D721Med (cell line): ENCODE data around the gene XRCC3.

Source experiments
- DNase-seq: peaks from one replicate; pipeline ENCODE4 v3.0.0; 2011; ENCODE audit warnings: low spot score; ENCODE audit not compliant: insufficient read length
- FAIRE-seq: peaks from 2 replicates; lab custom pipeline; 2011; peaks lifted over from hg19 to GRCh38; lab: Jason Lieb, UNC
- TF ChIP-seq, protein P1 (sequence below): IDR thresholded peaks from 2 replicates; pipeline ENCODE4 v1.5.1; 2012; ENCODE audit warnings: mild to moderate bottlenecking, control low read depth; ENCODE audit not compliant: insufficient read depth; ENCODE audit errors: missing control alignments

XRCC3 gene

DNA sequence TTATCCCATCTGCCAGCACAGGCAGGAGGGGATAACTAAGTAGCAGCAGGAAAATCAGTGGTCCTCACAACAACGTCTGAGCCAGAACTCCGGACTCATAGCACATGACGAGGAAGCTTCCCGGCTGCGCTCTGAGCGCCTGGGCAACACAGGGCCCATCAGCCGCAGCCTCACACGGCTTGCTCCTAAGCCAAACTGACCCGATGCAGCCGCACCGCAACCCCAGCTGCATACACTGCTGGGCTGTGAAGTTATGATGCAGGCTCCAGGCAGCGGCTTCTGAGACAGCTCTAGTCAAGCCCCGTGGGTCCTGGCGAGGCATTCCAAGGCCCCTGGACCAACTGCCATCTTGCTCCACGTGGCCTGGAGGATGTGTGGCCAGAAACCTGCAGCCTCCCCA is 28.4 kb upstream of the XRCC3 start:
- FAIRE-seq (no peak), DNase-seq (no peak)
- TF ChIP-seq, protein P1, sequence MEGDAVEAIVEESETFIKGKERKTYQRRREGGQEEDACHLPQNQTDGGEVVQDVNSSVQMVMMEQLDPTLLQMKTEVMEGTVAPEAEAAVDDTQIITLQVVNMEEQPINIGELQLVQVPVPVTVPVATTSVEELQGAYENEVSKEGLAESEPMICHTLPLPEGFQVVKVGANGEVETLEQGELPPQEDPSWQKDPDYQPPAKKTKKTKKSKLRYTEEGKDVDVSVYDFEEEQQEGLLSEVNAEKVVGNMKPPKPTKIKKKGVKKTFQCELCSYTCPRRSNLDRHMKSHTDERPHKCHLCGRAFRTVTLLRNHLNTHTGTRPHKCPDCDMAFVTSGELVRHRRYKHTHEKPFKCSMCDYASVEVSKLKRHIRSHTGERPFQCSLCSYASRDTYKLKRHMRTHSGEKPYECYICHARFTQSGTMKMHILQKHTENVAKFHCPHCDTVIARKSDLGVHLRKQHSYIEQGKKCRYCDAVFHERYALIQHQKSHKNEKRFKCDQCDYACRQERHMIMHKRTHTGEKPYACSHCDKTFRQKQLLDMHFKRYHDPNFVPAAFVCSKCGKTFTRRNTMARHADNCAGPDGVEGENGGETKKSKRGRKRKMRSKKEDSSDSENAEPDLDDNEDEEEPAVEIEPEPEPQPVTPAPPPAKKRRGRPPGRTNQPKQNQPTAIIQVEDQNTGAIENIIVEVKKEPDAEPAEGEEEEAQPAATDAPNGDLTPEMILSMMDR, result no peak

DNA sequence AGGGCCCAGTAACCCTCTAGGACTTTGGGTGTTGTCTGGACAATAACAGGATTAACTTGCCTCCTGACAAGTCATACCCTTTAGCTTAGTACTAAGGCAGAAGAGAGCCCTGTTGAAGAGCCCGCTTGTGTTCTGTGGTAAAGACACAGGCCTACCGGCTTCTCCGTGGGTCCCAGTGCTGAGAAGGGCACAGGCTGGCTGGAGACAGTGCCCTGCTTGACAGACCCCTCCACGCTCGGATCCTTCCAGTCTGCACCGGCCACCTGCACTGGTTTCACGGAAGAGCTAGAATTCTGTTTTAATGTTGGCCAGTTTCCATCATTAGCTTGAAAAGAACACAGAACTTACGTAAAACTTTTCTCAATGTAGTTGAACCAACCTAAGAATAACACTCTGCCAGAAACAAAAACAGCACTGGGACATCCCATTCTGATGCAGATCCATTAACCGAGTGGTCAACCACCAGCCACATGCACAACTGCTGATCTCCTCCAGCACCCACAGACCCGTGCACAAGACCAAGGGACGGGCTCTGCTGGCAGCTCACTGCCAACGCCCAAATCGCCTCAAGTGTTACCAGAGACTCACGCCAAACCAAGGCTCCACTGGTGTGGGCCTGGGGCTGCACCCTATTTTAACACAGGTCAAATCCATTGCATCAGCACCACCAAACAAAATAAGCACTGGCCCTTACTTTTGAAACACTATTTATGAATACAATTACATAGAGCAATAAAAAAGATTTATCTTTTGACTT is 27.4 kb upstream of the XRCC3 start:
- TF ChIP-seq, protein P1, result no peak
- DNase-seq (no peak), FAIRE-seq (no peak)

DNA sequence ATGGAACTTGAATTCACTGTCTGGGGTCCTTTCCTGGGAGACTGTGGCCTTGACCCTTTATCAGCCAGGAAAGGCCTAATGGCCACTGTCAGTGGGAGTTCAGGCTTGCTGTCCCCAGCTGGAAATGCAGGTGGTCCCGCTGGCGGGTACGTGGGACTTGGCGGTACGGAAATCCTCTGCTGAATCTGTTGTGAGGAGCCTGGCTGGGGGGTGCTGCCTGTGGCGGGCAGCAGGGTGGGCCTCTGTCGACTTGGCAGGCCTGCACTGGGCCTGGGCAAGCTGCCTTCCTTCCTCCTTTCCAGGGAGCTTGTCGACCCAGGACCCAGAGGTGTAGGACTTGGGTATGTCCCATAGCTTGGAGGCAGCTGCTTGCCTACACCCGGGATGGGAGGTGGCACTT is 26.6 kb upstream of the XRCC3 start:
- DNase-seq (no peak), FAIRE-seq (no peak)
- TF ChIP-seq, protein P1, result no peak

DNA sequence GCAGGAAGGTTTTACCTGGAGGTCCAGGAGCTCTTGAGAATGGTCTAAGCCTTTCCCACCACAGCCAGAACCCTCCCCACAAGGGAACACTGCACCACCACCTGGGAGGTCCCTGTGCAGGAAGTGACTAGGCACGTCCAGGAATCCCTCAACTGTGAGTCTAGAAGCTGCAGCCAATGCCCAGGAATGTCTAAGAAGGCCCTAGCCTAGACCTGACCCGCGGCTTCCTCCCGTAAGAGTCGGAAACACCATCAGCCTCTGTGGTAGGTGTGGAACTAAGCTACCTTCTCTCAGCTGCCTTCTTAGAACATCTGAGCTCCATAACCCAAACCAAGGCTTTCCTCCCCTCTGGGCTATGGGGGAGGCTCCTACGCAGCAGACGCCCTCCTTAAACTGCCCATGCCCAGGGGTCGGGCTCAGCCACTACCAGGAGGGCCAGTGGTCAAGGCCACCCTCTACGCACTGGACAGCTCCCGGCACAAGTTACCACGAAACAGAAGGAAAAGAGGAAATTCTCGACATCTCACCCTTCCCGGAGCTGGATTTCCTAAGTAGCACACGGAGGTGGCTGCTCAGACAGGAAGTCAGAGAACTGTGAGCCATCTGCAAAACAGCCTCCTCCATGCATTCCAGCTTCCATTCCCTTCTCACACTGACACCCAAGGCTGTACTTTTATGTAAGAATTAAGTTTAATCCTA is 25.9 kb upstream of the XRCC3 start:
- TF ChIP-seq, protein P1, result no peak
- no peak for DNase-seq
- FAIRE-seq, result no peak

DNA sequence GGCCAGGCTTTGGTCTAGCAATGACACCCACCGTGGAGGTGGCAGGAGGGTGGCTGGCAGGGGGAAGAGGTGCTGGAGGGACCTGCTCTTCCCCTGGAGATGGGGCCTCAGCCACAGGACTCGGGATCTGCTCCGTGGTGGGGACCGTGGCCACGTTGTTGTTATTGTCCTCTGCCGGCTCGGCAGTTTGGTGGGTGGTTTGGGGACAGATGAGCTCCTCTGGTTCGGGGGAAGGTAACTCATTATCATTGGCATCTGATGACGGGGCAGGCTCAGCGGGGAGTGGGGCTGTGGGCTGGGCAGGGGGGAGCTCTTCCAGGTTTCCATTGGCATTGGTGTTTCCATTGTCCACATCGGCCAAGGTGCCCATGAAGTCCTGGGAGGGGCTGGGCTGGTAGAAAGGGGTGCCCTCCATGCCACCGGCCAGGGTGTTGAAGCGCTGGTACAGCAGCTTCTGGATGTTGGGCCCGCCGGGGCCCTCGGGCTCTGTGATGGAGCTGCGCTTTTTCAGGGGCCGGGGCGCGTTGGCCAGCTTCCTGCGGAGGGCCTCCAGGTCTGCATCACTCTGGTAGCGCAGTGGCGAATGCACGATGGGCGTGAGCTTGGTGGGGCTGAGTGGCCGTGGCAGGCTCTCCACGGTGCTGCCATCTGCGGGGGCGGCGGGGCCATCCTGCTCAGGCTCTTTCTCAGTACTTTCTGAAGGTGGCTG is 24.7 kb upstream of the XRCC3 start:
- DNase-seq (no peak), FAIRE-seq (no peak)
- TF ChIP-seq, protein P1, result no peak

DNA sequence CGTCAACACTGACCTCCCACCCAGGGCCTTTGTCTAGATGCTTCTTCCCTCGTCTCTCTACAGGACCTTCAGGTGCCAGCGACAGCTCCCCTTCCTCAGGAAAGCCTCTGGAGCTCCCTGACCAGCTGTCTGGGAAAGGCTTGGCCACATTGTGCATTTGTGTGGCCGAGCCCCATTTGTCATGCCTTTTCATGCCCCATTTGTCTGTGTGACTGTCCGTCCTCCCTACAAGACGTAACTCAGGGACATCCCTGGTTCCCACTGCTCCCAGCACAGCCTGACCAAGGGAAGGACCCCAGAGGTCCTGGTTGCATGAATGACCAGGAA is 24.2 kb upstream of the XRCC3 start:
- TF ChIP-seq, protein P1, result no peak
- FAIRE-seq, result no peak
- no peak for DNase-seq
